Osteoblast (primary cell): ENCODE results near the gene NBL1. TPM values are rescaled to one million over a fixed set of nuclear protein-coding genes. Genes with fewer than 3 reads are reported as not detected.

Experiments used
- DNase-seq: peaks from one replicate; pipeline ENCODE4 v3.0.0; 2011; ENCODE audit warnings: low spot score, mixed read lengths; ENCODE audit not compliant: insufficient read length; ENCODE audit errors: missing footprints
- H2AFZ ChIP-seq: 2 replicates; pipeline ENCODE4 v1.6.0; 2011; ENCODE audit warnings: mild to moderate bottlenecking, low read length
- H3K27ac ChIP-seq: 2 replicates; pipeline ENCODE4 v1.5.1; 2011; ENCODE audit warnings: mild to moderate bottlenecking, low read depth, low read length, moderate library complexity
- H3K27me3 ChIP-seq: 2 replicates; pipeline ENCODE4 v1.6.0; 2012; ENCODE audit warnings: mild to moderate bottlenecking, control low read depth, inconsistent platforms, low read length, moderate library complexity; ENCODE audit not compliant: insufficient read depth
- H3K36me3 ChIP-seq: 2 replicates; pipeline ENCODE4 v1.5.1; 2011; ENCODE audit warnings: mild to moderate bottlenecking, low read length, control low read depth, moderate library complexity; ENCODE audit not compliant: insufficient read depth
- H3K4me1 ChIP-seq: 2 replicates; pipeline ENCODE4 v1.5.1; 2011; ENCODE audit warnings: mild to moderate bottlenecking, low read length, control low read depth, moderate library complexity; ENCODE audit not compliant: insufficient read depth
- H3K4me2 ChIP-seq: 2 replicates; pipeline ENCODE4 v1.6.0; 2011; ENCODE audit warnings: mild to moderate bottlenecking, low read length; ENCODE audit not compliant: insufficient read depth
- H3K4me3 ChIP-seq: fragments of 200-600 bp; sonication (generic); 3 replicates; pipeline ENCODE4 v1.5.1; 2012; ENCODE audit warnings: mild to moderate bottlenecking, low read length, inconsistent platforms; ENCODE audit not compliant: insufficient read depth
- H3K79me2 ChIP-seq: 2 replicates; pipeline ENCODE4 v1.6.0; 2012; ENCODE audit warnings: mild to moderate bottlenecking, low read length, control low read depth, inconsistent platforms; ENCODE audit not compliant: insufficient read depth
- H3K9me3 ChIP-seq: 2 replicates; pipeline ENCODE4 v1.5.1; 2011; ENCODE audit warnings: low read depth, low read length, control low read depth
- H4K20me1 ChIP-seq: 2 replicates; pipeline ENCODE4 v1.6.0; 2012; ENCODE audit warnings: mild to moderate bottlenecking, low read length, control low read depth; ENCODE audit not compliant: insufficient read depth
- CTCF ChIP-seq: IDR thresholded peaks from 2 replicates; pipeline ENCODE4 v1.5.1; 2011; ENCODE audit warnings: mild to moderate bottlenecking, low read depth, low read length, moderate library complexity; ENCODE audit errors: extremely low read depth
- total RNA-seq: library from RNA; depleted of rRNA; stranded (reverse); fragments of >200 nt; gene quantifications from 2 replicates; pipeline ENCODE4 v1.2.3, GENCODE V29; 2012

NBL1 gene
- total RNA-seq, 1 donor = 88.7 TPM

GRCh38 chr1:19621274-19621950 is 22.7 kb upstream of the NBL1 start:
- DNase-seq = peak; percentile 54
- Histone ChIP-seq H3K4me2 (peak overlapping the region; percentile 40), H2AFZ (no peak overlapping the region), H3K9me3 (no peaks in the 10 kb centered on the region), H4K20me1 (peaks cover 6% of the 10 kb centered on the region), H3K27ac (peak overlapping the region; percentile 80), H3K79me2 (peaks cover 40% of the 10 kb centered on the region), H3K4me1 (peaks cover 56% of the 10 kb centered on the region), H3K36me3 (peaks cover 26% of the 10 kb centered on the region), H3K4me3 (no peak overlapping the region), H3K27me3 (no peaks in the 10 kb centered on the region)
- no peak for TF ChIP-seq CTCF

DNA sequence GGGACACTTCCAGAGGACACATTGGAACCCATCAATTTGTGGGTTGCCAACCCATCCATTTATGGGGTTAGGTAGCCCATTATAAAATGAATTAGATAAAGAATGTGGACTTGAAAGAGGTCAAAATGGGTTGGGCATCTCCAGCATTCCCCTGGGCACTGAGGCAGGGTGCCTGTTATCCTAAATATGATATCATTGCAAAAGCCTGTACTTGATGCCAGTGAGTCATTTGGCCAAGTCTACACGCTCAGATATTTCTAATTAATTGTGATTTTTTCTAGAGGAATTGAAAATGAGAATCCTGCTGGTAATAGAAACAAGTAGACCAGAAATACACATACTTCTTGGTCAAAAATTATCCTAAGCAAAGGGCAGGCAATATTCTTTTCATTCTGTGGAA is 21.9 kb upstream of the NBL1 start:
- peaks cover 6% of the 10 kb centered on the region for H4K20me1 ChIP-seq
- no peak overlapping the region for H3K4me3 ChIP-seq
- H3K4me1 ChIP-seq = peaks cover 49% of the 10 kb centered on the region
- H2AFZ ChIP-seq = no peak overlapping the region
- no peaks in the 10 kb centered on the region for H3K9me3 ChIP-seq
- peaks cover 34% of the 10 kb centered on the region for H3K36me3 ChIP-seq
- peak overlapping the region; percentile 80 for H3K27ac ChIP-seq
- H3K79me2 ChIP-seq = peaks cover 35% of the 10 kb centered on the region
- H3K27me3 ChIP-seq = no peaks in the 10 kb centered on the region
- DNase-seq = peak; percentile 81
- peak overlapping the region; percentile 40 for H3K4me2 ChIP-seq
- no peak for TF ChIP-seq CTCF

DNA sequence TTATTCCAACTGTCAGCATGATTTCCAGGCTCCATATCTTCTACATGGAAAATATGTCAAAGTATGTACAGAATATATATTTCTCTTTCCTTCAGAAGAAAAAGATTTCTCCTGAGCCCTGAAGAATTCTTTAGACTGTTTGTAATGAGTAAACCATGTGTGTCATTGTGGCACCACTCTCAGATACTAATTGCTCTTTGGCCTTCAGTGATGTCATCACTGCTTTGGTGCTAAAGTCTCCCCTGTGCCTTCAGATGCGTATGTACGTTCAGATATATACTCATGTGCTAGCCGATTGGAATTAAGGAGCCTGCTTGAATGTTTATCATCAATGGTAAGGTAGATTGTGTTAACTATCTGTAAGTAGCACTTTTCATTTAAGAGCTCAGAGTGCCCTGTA is 20.6 kb upstream of the NBL1 start:
- H3K27ac ChIP-seq = peak overlapping the region; percentile 40
- peaks cover 6% of the 10 kb centered on the region for H4K20me1 ChIP-seq
- no peaks in the 10 kb centered on the region for H3K9me3 ChIP-seq
- no peak overlapping the region for H2AFZ ChIP-seq
- peaks cover 41% of the 10 kb centered on the region for H3K36me3 ChIP-seq
- no peak for DNase-seq
- H3K79me2 ChIP-seq = peaks cover 24% of the 10 kb centered on the region
- H3K4me1 ChIP-seq = peaks cover 46% of the 10 kb centered on the region
- TF ChIP-seq CTCF = no peak
- H3K4me2 ChIP-seq = no peak overlapping the region
- H3K27me3 ChIP-seq = no peaks in the 10 kb centered on the region
- H3K4me3 ChIP-seq = no peak overlapping the region

- Histone ChIP-seq H4K20me1 (peaks cover 6% of the 10 kb centered on the region), H3K4me1 (peaks cover 32% of the 10 kb centered on the region), H3K4me3 (no peak overlapping the region), H3K36me3 (peaks cover 44% of the 10 kb centered on the region), H3K27me3 (no peaks in the 10 kb centered on the region), H3K4me2 (no peak overlapping the region), H3K79me2 (peaks cover 17% of the 10 kb centered on the region), H3K9me3 (no peaks in the 10 kb centered on the region), H3K27ac (no peak overlapping the region), H2AFZ (no peak overlapping the region)
- DNase-seq = no peak
- no peak for TF ChIP-seq CTCF
These were observed 18.7 kb upstream of the NBL1 start for GRCh38 chr1:19625291-19625937.
